GM11168 (cell line): Measurements from ENCODE around the gene CDKAL1.

Source experiments
- in situ Hi-C: fragments of 300-500 bp; cut with MboI; formaldehyde crosslinking; loops from one replicate; pipeline ENCODE4 v1.12.0; 2022; ENCODE audit warnings: low sequenced_read_pairs; ENCODE audit not compliant: unreplicated experiment

CDKAL1 gene

GRCh38 chr6:21163838-21164180 lies 629.6 kb downstream of the CDKAL1 start:
- in situ Hi-C loops = no loop called here

DNA sequence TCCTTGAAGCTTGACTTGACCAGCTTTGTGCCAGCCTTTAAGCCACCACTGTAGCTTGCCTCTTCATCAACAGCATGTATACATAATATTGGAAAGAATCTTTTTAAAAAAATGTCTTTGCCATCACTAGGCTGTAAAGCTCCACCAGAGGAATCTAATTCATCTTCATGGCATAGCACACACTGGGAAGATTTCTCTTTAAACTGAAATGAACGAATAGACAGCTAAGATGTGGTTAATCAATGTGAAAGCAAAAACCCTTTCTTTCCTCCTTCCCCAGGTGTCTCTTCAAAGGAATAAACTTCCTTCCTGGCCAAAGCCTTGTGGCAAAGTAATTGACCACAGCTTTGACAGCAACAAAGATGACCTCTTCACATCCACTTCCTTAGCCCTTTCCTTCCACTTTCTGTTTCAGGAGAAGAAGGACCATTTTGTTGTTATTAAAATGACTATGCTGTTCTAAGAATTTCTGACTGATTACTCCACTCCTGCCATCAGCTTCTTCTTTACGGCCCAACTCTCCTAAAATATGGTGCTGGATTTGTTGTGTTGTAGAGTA lies 630.6 kb downstream of the CDKAL1 start:
- in situ Hi-C loops = no loop called here

GRCh38 chr6:21166754-21167153 lies 632.5 kb downstream of the CDKAL1 start:
- in situ Hi-C loops = no loop called here

- in situ Hi-C loops = no loop called here
Observed at GRCh38 chr6:21167790-21168189, 633.5 kb downstream of the CDKAL1 start.

DNA sequence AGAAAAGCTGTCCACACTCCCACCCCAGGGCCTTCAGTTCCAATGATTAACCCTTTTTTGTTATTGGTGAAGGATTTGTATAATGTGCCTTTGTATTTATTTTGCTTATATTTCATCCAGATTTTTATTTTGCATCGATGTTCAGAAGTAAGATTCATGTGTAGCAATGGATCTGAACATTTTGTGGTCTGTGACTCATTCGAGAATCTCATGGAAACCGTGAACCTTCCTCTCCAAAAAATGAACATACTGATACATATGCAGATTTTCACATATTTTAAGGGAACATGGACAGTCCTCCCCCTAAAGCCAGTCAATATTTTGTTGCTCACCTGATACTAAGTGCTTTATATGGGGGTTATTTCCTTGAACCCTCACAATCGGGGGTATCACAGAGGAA lies 637.5 kb downstream of the CDKAL1 start:
- in situ Hi-C loops = no loop called here

DNA sequence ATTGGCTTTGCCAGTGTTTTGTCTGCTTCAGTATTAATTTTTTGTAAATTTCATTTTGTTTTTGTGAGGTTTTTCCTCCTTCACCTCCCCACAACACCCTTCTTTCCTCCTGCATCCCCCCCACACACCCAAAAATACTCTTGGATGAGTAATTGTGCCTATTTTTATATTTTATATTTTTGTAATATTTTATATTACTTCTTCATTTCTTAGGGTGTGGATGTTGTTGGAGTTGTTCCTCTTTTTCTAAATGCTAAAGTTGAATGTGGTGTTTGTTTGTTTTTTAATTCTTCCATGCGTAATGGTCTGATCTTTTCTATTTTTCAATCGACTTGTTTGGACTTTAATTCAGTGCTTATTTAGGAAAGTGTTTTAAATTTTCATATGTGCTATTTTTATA lies 638.8 kb downstream of the CDKAL1 start:
- in situ Hi-C loops = no loop called here

DNA sequence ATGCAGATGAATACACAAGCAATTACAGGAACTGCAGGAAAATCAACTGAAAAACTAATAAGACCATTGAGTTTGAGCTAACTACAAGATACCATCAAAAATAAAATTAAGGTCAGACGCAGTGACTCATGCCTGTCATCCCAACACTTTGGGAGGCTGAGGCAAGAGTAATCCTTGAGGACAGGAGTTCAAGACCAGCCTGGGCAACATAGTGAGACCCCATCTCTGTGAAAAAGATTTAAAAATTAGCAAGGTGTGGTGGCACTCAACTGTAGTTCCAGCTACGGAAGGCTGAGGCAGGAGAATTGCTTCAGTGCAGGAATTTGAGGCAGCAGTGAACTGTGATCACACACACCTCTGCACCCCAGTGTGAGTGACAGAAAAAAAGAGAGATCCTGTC lies 639.4 kb downstream of the CDKAL1 start:
- in situ Hi-C loops = no loop called here

DNA sequence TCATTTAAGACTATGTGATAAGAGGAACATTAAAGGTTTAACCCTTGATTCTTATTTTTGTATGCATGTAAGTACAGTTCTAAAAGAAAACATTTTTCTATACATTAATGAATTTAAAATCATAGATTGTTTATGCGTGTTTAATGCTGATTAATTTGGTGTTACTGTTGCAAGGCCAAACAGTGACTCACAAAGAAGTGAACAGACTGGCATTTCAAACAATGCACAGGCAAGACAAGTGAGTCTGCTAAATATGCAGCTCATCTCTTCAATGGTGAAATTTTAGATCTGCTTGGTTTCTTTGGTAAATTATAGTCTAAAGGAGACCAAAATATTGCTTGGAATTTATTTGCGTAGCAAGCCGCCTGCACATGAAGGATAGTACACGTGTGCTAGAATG lies 641.9 kb downstream of the CDKAL1 start:
- in situ Hi-C loops = loop anchor here (25.0 kb wide), 1 partner anchor 614 kb away; no protein-coding TSS in a partner anchor

DNA sequence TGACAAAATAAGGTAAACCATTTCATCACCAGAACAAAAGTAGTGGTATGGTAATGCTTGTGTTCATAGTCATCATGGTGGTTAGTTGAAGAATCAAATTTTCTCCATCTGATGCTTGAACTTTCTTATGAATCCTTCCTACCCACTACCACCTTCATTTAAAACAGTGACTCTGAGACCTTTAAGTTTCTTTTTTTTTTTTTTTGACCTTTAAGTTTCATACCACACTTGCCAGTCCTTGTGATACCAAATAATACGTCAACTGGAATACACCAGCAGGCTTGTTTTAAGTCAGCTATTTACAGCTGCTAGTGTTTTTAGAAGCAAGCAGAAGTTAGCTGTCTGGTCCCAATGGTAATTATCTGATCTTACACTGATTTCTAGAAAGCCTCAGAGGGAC lies 645.9 kb downstream of the CDKAL1 start:
- in situ Hi-C loops = loop anchor here (25.0 kb wide), 1 partner anchor 618 kb away; no protein-coding TSS in a partner anchor

GRCh38 chr6:21180800-21181337 lies 646.6 kb downstream of the CDKAL1 start:
- in situ Hi-C loops = loop anchor here (25.0 kb wide), 1 partner anchor 619 kb away; no protein-coding TSS in a partner anchor

GRCh38 chr6:21181866-21182265 lies 647.6 kb downstream of the CDKAL1 start:
- in situ Hi-C loops = loop anchor here (25.0 kb wide), 1 partner anchor 620 kb away; no protein-coding TSS in a partner anchor

DNA sequence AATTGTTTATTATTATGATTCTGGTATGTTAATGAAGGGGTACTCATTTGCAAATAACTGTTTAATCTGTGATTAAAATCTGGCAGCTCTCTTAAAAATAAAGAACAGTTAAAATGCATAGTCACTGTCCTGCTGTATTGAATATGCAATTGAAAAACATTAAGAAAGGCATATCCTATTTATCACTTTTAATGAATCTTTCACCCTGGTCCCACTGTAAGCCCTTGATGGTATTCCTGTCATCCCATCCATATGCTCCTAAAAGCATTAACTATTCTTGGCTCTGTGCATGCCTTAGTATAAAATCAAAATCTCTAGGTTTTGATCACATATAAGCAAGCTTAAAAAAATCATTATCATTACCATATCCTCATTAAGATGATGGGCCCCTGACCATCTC lies 648.3 kb downstream of the CDKAL1 start:
- in situ Hi-C loops = loop anchor here (25.0 kb wide), 1 partner anchor 620 kb away; no protein-coding TSS in a partner anchor

DNA sequence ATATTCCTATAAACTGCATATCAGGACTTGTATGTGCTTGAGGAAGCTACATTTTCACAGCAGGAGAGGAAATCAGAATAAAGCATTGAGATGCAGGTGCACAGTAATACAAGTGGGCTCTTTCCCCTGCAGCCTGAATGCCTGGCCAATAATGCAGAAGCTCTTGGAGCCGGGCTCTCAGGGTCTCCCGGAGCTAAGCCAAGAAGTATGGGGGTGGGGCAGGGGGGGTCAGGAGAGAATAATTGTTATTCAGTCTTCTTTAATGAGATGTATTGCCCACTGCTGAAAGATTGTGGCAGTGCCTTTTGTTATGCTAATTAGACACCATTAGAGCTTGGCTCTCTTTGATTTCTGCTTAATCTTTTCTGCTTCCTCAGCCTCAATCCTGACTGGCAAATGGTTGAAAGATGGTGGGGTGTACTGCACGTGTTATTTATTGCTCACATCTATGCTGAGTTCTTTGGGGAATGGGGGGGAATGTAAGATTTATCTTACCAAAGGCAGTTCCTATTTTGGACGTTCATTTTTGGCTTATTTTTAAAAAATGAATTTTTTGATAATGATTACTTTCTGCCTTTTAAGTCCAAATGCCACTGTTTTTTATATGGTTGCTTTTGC lies 651.7 kb downstream of the CDKAL1 start:
- in situ Hi-C loops = loop anchor here (25.0 kb wide), 1 partner anchor 624 kb away; no protein-coding TSS in a partner anchor

DNA sequence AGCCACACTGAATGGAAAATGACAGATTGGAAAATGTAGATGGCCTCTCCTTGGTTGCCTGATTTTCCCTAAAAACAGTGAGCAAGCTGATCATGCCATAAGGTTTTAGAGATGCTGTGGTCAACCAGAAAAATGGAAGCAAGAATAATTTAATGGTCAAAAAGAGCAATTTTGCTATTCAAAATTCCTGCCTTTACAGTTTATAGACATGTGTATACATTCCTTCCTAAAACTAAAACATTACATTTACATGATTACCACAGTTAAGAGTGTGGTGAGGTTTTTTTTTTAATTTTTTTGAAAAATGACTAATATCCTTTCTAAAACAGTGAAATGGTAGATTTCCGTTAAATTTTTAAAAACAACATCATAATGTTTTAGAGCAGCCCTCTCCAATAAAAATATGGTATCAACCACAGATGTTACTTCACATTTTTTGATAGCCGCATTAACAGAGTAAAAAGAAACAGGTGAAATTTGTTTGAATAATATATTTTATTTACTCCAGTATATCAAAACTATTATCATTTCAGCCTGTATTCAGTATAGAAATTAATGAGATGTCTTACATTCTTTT lies 652.3 kb downstream of the CDKAL1 start:
- in situ Hi-C loops = loop anchor here (25.0 kb wide), 1 partner anchor 624 kb away; no protein-coding TSS in a partner anchor

DNA sequence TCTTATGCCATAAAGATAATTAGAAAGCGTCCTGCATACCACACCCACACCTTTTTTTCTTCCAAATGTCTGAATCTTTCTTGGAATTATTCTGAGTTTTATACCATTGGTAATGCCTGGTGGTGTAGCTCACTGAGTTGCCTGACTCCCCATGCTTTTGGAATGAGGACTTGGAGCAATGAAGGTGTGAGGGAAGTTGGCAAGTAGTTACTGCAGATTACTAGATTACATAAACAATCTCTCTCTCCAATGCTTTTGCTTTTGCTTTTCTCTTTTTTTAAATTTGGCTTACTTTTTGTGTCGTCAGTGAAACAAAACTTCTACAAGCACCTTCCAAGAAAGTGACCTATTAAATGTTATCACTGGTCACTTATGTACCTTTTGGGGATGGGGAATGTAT lies 653.2 kb downstream of the CDKAL1 start:
- in situ Hi-C loops = loop anchor here (25.0 kb wide), 1 partner anchor 625 kb away; no protein-coding TSS in a partner anchor

- in situ Hi-C loops = loop anchor here (25.0 kb wide), 1 partner anchor 626 kb away; no protein-coding TSS in a partner anchor
Observed at GRCh38 chr6:21188505-21189223, 654.4 kb downstream of the CDKAL1 start.

GRCh38 chr6:21189759-21190158 lies 655.5 kb downstream of the CDKAL1 start:
- in situ Hi-C loops = loop anchor here (25.0 kb wide), 1 partner anchor 627 kb away; no protein-coding TSS in a partner anchor

DNA sequence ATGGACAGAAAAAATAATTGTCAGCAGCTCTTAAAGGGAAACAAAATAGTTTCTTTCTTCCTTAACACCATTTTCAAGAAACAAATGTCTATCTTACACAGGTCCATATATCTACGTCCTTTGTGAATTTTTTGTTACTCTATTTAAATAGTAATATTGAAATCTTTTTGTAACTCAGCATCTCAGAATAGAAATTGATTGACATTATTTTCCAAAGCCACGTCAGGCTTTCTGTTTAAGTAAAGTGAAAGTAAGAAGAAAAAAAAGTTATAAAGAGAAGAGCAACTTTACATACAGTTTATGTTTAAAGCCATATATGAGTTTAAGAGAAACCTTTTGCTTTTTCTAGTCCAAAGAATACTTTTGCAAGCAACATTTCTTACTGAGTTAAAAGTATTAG lies 656.4 kb downstream of the CDKAL1 start:
- in situ Hi-C loops = loop anchor here (25.0 kb wide), 1 partner anchor 628 kb away; no protein-coding TSS in a partner anchor

- in situ Hi-C loops = loop anchor here (25.0 kb wide), 1 partner anchor 632 kb away; no protein-coding TSS in a partner anchor
Observed at GRCh38 chr6:21193790-21194475, 659.7 kb downstream of the CDKAL1 start.

GRCh38 chr6:21195301-21195700 lies 661.0 kb downstream of the CDKAL1 start:
- in situ Hi-C loops = loop anchor here (25.0 kb wide), 1 partner anchor 633 kb away; no protein-coding TSS in a partner anchor
